Muscle layer of colon (tissue), 2 donors: ENCODE measurements around the gene MITF.
A peak's percentile ranks its signal among the peaks of the same experiment; 100 is the strongest.

ENCODE experiments used
- H3K27ac ChIP-seq: one replicate; pipeline ENCODE4 v1.7.0; 2013; ENCODE audit warnings: low read depth, mild to moderate bottlenecking, low read length, moderate library complexity
- H3K27me3 ChIP-seq, 2 donors: one replicate each; pipeline ENCODE4 v1.7.0; 2013; ENCODE audit warnings: low read length in 2 of 2, mild to moderate bottlenecking in 2 of 2; ENCODE audit not compliant: insufficient read depth in 2 of 2, control insufficient read depth in 1 of 2
- H3K36me3 ChIP-seq: one replicate; pipeline ENCODE4 v1.7.0; 2013; ENCODE audit warnings: mild to moderate bottlenecking, low read length; ENCODE audit not compliant: insufficient read depth
- H3K4me1 ChIP-seq: one replicate; pipeline ENCODE4 v1.7.0; 2013; ENCODE audit warnings: mild to moderate bottlenecking, low read length; ENCODE audit not compliant: insufficient read depth
- H3K4me3 ChIP-seq, 2 donors: one replicate each; pipeline ENCODE4 v1.7.0; 2013; ENCODE audit warnings: low read length in 2 of 2, low read depth in 1 of 2, mild to moderate bottlenecking in 1 of 2, moderate library complexity in 1 of 2
- H3K9ac ChIP-seq: one replicate; pipeline ENCODE4 v1.7.0; 2013; ENCODE audit warnings: low read length
- H3K9me3 ChIP-seq: one replicate; pipeline ENCODE4 v1.7.0; 2013; ENCODE audit warnings: mild to moderate bottlenecking, low read length
- donor health status: abdominal sarcoma.
- donor health status: Adenocarcinoma of cecum.

Gene MITF

DNA sequence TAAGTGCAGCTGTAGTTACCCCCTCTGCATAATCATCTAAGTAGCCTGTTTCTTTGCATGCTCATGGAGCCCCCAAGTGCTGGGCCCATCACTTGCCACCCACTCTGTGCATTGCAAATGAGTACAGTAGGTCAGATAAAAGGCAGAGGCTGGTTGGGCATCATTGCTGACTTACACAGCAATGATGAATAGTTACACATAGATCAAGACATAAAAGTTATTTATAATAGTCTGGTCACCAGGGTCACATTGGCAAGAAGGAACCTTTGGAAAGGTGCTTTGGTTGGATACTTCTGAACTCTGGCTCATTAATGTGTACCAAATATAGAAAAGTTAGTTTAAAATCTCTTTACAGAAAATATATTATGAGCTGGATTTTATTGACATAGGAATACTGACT is 111.6 kb downstream of the MITF start:
- Histone ChIP-seq H3K27ac (no peak overlapping the region), H3K9me3 (no peaks in the 10 kb centered on the region), H3K27me3 (no peaks in the 10 kb centered on the region), H3K36me3 (no peaks in the 10 kb centered on the region), H3K4me1 (peaks cover 41% of the 10 kb centered on the region), H3K4me3 (no peak overlapping the region), H3K9ac (no peak overlapping the region)

DNA sequence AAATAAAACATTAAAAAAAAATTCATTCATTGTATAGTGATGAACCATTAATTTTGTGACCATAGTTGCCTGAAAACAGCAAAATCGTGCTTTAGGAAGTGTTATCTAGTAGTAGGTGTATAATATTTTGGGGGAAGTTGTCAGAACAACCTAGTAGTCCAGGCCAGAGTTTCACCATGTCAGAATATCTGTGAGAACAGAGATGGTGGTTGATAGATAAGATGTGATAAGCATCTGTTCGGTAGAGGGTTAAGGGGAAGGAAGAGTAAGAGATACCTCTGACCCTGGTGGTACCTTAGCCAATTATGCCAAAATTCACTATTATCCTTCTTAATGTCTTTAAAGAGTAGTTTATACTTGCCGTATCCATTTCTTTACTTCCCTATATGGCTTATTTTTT is 113.8 kb downstream of the MITF start:
- Histone ChIP-seq H3K9ac (no peak overlapping the region), H3K9me3 (no peaks in the 10 kb centered on the region), H3K36me3 (no peaks in the 10 kb centered on the region), H3K4me3 (no peak overlapping the region), H3K27ac (no peak overlapping the region), H3K4me1 (peaks cover 34% of the 10 kb centered on the region), H3K27me3 (no peaks in the 10 kb centered on the region)

DNA sequence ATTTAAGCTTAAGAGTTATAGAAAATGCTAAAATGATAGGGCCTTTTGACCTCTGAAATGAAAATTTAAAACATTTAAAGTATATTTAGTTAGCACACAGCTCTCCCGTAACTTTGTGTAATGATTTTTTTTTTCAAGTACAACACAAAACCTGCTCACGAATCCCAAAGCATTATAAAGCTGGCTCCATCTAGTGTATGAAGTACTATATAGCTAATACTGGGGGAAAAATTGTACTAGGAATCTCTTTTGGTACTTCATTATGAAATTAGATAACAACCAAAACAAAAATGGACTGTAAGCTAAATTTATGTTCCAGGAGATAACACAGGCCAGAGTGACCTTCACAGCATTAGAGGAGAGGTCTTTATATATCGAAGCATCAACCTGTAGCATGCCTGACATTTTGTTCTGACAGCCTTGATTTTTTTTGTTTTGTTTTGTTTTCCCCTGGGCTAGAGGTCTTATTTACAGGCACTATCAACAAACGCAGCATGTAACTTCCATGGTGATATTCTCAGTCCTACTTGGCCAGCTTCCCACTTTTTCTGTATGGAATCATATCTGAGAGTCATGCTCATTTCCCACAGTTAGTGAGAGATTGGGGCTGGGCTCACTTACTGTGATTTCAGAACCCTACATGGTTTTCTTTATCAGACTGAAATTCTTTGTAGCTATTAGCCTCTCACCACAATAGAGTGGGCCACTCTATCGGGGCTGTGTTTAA is 116.3 kb downstream of the MITF start:
- H3K9me3 ChIP-seq: no peaks in the 10 kb centered on the region
- peaks cover 27% of the 10 kb centered on the region for H3K4me1 ChIP-seq
- no peaks in the 10 kb centered on the region for H3K27me3 ChIP-seq
- H3K27ac ChIP-seq: no peak overlapping the region
- H3K9ac ChIP-seq: no peak overlapping the region
- H3K36me3 ChIP-seq: no peaks in the 10 kb centered on the region
- H3K4me3 ChIP-seq: no peak overlapping the region

DNA sequence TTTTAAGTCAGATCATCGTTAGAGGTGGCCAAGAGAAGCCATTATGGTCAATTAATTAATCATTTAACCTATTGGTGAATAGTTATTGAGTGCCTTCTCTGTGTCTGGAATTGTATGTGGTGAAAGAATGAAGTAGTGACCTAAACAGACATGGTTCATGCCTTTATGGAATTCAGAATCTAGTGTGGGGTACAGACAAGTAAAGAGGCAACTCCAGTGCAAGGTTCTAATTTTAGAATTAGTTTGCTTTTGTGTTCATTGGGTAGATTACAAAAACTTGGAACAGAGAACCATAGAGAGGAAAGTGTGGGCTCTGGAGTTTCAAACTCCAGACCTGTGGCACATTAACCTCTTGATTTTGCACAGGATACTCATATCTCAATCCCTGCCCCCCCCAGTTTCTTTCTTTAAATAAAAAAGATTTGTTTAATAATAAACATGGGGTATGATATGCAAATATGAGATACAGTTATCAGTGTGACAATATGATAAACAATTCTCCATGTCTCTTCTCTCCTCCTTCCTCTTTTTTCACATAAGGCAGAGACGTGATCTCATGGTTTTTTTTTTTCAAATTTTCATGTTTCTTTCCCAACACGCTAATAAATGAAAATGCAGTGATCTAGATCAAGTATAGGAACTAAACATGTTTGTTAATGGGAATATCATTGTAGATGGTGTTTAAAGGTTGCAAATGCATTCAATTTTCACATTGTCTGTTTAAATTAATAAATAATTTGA is 117.9 kb downstream of the MITF start:
- Histone ChIP-seq H3K4me1 (peaks cover 36% of the 10 kb centered on the region), H3K9ac (no peak overlapping the region), H3K4me3 (no peak overlapping the region), H3K27me3 (no peaks in the 10 kb centered on the region), H3K36me3 (no peaks in the 10 kb centered on the region), H3K27ac (no peak overlapping the region), H3K9me3 (no peaks in the 10 kb centered on the region)

DNA sequence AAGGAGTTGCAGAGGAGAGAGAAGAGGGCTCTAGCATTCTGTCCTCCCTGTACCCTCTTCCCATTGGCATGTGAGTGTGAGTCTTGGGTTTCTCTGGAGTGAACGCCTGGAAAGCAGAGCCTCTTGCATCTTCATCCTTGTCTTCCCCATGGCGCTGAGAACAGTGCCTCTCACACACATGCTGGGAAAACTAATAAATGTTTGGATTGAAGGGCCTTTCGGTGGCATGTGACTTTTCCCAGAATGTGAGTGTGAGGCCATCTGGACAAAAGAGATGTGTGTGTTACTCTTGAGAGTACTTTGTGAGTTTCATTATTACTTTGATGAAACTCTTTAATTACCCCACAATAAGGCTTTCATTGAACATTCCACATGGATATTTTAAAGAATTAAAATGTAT is 122.3 kb downstream of the MITF start:
- Histone ChIP-seq H3K27ac (no peak overlapping the region), H3K4me3 (no peak overlapping the region), H3K36me3 (no peaks in the 10 kb centered on the region), H3K4me1 (peaks cover 51% of the 10 kb centered on the region), H3K9me3 (no peaks in the 10 kb centered on the region), H3K27me3 (no peaks in the 10 kb centered on the region), H3K9ac (no peak overlapping the region)

DNA sequence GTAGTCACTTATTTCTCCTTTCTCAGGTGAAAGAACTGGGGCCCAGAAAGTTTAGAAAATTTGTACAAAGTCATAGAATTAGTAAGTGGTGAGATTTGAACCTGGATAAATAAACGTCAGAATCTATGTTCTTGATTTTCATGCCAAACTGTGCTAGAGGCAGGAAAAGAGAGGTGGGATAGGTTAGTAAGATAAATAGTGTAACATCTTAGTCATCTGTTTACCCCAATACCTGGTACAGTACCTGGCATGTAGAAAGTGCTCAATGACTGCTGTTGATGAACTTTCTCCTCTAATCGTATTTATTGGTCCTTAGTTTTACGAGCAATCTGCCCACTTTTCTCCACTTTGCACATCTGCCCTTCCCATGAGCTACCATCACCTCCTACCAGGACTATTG is 124.9 kb downstream of the MITF start:
- H3K36me3 ChIP-seq: no peaks in the 10 kb centered on the region
- peaks cover 54% of the 10 kb centered on the region for H3K4me1 ChIP-seq
- no peaks in the 10 kb centered on the region for H3K27me3 ChIP-seq
- H3K4me3 ChIP-seq: no peak overlapping the region
- no peak overlapping the region for H3K9ac ChIP-seq
- H3K27ac ChIP-seq: peak overlapping the region; percentile 16
- H3K9me3 ChIP-seq: no peaks in the 10 kb centered on the region

DNA sequence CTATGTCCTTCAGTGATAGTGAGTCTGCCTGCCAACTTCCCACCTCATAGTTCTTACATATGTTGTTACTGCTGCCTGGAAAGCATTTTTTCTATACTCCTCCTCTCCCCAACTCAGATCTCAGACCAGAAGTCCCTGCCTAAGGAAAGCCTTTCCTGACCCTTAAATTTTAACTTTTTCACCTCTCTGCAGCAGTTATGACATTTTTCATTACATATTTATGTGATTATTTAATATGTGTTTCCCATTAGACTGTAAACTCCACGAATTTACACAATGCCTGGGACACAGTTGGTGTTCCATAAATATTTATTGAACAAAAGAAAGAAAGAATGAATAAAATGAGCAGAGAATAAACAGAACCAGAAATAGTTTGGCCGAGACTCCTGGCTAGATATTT is 125.5 kb downstream of the MITF start:
- H3K9ac ChIP-seq: no peak overlapping the region
- H3K4me3 ChIP-seq: no peak overlapping the region
- no peaks in the 10 kb centered on the region for H3K9me3 ChIP-seq
- no peaks in the 10 kb centered on the region for H3K27me3 ChIP-seq
- H3K36me3 ChIP-seq: no peaks in the 10 kb centered on the region
- peak overlapping the region; percentile 16 for H3K27ac ChIP-seq
- H3K4me1 ChIP-seq: peaks cover 54% of the 10 kb centered on the region

DNA sequence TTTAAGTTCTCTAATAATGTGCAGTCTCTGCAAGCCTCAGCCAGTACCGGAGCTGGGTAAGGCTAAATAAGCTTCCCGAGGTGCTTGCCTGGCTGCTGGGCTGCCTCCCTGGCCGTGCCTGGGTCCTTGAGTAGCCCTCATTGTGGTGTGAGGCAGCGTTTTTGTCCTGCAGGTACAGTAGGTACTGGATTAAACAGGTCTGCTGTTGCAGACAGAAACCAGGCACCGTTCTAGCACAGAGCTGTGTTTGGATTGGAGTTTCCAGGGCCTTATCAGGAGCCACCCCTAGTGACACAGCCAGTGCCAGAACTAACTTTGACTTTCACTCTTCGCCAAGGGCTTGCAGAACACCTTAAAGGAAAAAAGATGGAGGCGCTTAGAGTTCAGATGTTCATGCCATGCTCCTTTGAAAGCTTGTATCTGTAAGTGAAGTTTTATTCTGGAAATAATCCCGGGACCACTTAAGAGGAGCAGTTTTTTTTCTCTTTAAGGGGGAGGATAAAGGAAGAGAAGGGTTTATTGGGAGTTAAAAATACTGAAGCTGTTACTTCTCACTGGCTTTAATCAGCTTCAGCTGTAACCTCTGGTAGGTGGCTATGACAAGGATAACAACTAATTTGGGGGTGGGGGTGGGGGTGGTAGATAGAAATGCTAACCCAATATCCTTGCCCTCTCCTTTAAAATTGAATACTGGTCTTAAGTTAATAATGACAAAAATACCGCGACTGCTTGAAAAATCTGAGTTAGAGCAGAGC is 126.8 kb downstream of the MITF start:
- Histone ChIP-seq H3K9ac (no peak overlapping the region), H3K9me3 (no peaks in the 10 kb centered on the region), H3K27me3 (no peaks in the 10 kb centered on the region), H3K27ac (peak overlapping the region; percentile 41), H3K4me1 (peaks cover 54% of the 10 kb centered on the region), H3K36me3 (no peaks in the 10 kb centered on the region), H3K4me3 (peak overlapping the region in 1 of 2 donors; percentile 36)

DNA sequence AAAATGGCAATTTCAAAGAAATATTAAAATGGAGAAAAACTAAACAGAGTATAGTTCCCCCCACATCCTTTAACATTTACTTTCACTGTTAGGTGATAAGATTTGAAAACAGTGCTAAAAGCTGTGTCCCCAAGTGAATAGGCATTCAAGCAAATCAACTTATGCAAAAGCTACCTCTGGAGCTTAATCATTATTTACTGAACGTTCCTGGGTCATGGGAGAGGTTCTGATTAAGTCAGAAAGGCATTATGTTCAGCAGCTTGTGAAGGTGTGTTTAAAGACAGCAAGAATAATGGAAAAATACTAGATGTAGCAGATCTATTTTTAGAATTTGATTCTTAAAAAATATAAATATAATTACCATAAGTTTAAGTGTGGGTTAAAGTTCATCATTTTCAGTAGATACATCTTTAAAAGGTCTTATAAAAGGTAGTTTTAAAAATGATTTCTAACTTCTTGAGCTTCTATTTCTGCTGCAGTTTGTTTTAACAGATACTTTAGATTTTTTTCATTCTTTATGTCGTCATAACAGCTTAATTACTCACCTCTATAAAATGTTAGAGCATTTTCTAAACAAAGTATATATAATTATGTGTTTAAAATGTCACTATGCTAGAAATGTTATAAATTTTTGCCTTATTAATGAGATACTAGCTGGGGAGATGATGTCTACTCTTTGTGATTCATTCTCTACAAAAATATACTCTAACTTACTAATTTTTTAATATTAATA is 127.9 kb downstream of the MITF start:
- Histone ChIP-seq H3K4me1 (peaks cover 50% of the 10 kb centered on the region), H3K9me3 (no peaks in the 10 kb centered on the region), H3K27me3 (no peaks in the 10 kb centered on the region), H3K4me3 (no peak overlapping the region), H3K27ac (no peak overlapping the region), H3K9ac (no peak overlapping the region), H3K36me3 (no peaks in the 10 kb centered on the region)

DNA sequence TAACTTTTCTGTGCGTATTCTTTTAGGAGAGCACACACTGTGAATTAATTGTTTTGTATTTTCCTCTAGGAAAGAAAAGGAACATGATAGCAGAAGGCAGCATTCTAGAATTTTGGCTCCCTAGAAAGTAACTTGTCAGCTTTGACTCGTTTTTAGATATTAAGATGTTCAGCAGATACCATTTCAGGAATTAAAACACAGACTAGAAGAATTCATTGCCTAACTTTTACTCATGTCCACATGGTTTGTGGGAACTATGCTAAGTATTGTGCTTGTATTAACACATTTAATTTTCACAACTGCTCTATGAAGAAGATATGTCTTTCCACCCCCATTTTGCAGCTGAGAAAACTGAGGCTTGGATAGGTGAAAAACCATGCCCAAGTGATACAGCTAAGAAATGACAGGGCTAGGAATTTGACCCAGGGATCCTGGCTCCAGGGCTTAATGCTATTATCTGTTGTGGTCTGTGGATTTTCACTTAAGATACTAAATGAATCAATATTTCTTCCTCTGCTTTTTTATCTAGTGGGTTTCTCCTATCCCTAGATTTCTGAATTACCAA is 128.8 kb downstream of the MITF start:
- peaks cover 44% of the 10 kb centered on the region for H3K4me1 ChIP-seq
- peak overlapping the region; percentile 12 for H3K27ac ChIP-seq
- H3K9ac ChIP-seq: no peak overlapping the region

More for the DNA sequence above, 128.8 kb downstream of the MITF start:
- H3K9me3 ChIP-seq: no peaks in the 10 kb centered on the region
- no peaks in the 10 kb centered on the region for H3K36me3 ChIP-seq
- H3K27me3 ChIP-seq: no peaks in the 10 kb centered on the region
- no peak overlapping the region for H3K4me3 ChIP-seq
